ENCODE results near the gene ACOXL. TPM values are rescaled to one million over a fixed set of nuclear protein-coding genes. Genes with fewer than 3 reads are reported as not detected.

The ACOXL gene
- total RNA-seq, 2 experiments from 2014 or later = not detected

GRCh38 chr2:110712737-110713136, 19.6 kb upstream of the ACOXL start:
- DNase-seq = no peak
- Mint-ChIP-seq H3K27ac (no peak overlapping the region), H3K36me3 (no peaks in the 10 kb centered on the region), H3K27me3 (peaks cover 62% of the 10 kb centered on the region), H3K9me3 (no peaks in the 10 kb centered on the region), H3K4me1 (peaks cover 3% of the 10 kb centered on the region), H3K4me3 (no peak overlapping the region)
- no peak for ATAC-seq (ENCODE audit: low read depth)
- POLR2A ChIA-PET = no interaction called here

DNA sequence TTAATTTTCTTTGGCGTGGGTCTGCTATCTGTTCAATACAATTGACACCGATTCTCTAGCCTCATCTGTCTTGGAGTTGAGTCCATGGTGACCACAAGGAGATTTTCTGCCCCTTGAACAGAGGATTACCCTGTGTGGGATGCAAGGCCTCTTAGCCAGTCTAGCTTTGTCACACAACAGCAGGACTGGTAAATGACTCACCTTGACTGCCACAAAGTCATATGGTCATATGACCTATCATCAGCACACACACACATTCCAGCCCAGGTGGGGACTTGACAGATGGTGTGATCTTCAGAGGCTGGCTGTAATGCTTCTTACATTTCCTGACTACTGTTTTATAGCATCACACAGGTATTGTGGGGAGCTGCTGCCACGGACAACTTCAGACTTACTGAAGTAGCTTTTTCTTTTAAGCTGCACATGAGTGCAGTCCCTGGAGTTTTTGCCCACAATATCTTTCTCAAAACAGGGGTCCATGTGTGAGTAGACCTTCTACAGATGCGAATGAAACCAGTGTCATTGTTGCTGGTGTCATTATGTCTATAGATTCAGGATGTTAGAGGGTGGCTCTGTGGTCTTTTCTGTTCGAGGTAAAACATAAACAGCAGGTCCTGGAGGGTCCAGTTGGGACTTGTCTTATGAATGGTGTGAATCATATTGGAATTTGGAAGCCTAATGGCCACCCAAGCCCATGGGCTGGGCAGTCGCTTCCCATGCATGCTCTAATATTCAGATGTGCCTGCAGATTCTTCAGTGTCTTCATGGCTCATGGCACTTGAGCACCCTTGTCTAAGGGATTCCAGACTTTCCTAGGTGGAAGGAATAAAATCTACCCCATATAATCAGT, 18.6 kb upstream of the ACOXL start:
- Mint-ChIP-seq H3K36me3 (no peaks in the 10 kb centered on the region), H3K27ac (no peak overlapping the region), H3K9me3 (no peaks in the 10 kb centered on the region), H3K4me3 (no peak overlapping the region), H3K4me1 (peaks cover 3% of the 10 kb centered on the region), H3K27me3 (peaks cover 60% of the 10 kb centered on the region)
- ATAC-seq (ENCODE audit: low read depth) (no peak), DNase-seq (no peak)
- POLR2A ChIA-PET = no interaction called here

GRCh38 chr2:110714452-110715224, 17.7 kb upstream of the ACOXL start:
- H3K9me3 Mint-ChIP-seq = no peaks in the 10 kb centered on the region
- H3K4me3 Mint-ChIP-seq = no peak overlapping the region
- no peak for ATAC-seq (ENCODE audit: low read depth)
- H3K36me3 Mint-ChIP-seq = no peaks in the 10 kb centered on the region
- DNase-seq = no peak
- peaks cover 60% of the 10 kb centered on the region for H3K27me3 Mint-ChIP-seq
- no peak overlapping the region for H3K27ac Mint-ChIP-seq
- H3K4me1 Mint-ChIP-seq = peaks cover 3% of the 10 kb centered on the region
- POLR2A ChIA-PET = no interaction called here

GRCh38 chr2:110716959-110717645, 15.3 kb upstream of the ACOXL start:
- no peak for ATAC-seq (ENCODE audit: low read depth)
- no peak overlapping the region for H3K4me3 Mint-ChIP-seq
- H3K4me1 Mint-ChIP-seq = peaks cover 3% of the 10 kb centered on the region
- POLR2A ChIA-PET = no interaction called here
- H3K9me3 Mint-ChIP-seq = no peaks in the 10 kb centered on the region
- DNase-seq = no peak
- H3K36me3 Mint-ChIP-seq = peaks cover 1% of the 10 kb centered on the region
- H3K27ac Mint-ChIP-seq = no peak overlapping the region
- H3K27me3 Mint-ChIP-seq = peaks cover 55% of the 10 kb centered on the region

DNA sequence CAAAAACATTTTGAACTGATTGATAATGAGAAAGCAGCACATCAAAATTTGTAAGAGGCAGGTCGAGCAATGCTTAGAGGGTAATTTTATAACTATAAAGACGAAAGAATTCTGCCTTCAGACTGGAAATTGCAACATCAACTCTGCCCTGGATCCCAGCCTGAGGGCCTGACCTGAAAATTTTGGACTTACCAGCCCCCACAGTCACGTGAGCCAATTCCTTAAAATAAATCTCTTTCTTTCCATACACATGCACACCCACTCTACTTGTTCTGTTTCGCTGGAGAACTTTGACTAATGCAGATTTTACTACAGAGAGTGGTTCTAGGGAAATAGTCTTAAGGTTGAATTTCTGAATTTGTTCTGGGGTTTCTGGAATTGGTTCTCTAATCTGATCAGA, 14.6 kb upstream of the ACOXL start:
- peaks cover 1% of the 10 kb centered on the region for H3K36me3 Mint-ChIP-seq
- no peak overlapping the region for H3K4me3 Mint-ChIP-seq
- ATAC-seq (ENCODE audit: low read depth) (no peak), DNase-seq (no peak)
- POLR2A ChIA-PET = no interaction called here
- H3K27me3 Mint-ChIP-seq = peaks cover 53% of the 10 kb centered on the region
- no peaks in the 10 kb centered on the region for H3K9me3 Mint-ChIP-seq
- H3K27ac Mint-ChIP-seq = no peak overlapping the region
- H3K4me1 Mint-ChIP-seq = peaks cover 3% of the 10 kb centered on the region

- peaks cover 1% of the 10 kb centered on the region for H3K36me3 Mint-ChIP-seq
- H3K4me1 Mint-ChIP-seq = peaks cover 3% of the 10 kb centered on the region
- no peak overlapping the region for H3K4me3 Mint-ChIP-seq
- H3K27ac Mint-ChIP-seq = no peak overlapping the region
- H3K27me3 Mint-ChIP-seq = peaks cover 46% of the 10 kb centered on the region
- POLR2A ChIA-PET = no interaction called here
- ATAC-seq (ENCODE audit: low read depth) = no peak
- no peak for DNase-seq
- H3K9me3 Mint-ChIP-seq = no peaks in the 10 kb centered on the region
These were observed 14.0 kb upstream of the ACOXL start for GRCh38 chr2:110718382-110718781.

GRCh38 chr2:110718990-110719389, 13.4 kb upstream of the ACOXL start:
- H3K27ac Mint-ChIP-seq = no peak overlapping the region
- H3K27me3 Mint-ChIP-seq = peaks cover 43% of the 10 kb centered on the region
- peaks cover 4% of the 10 kb centered on the region for H3K4me1 Mint-ChIP-seq
- DNase-seq (no peak), ATAC-seq (ENCODE audit: low read depth) (no peak)
- peaks cover 1% of the 10 kb centered on the region for H3K36me3 Mint-ChIP-seq
- H3K9me3 Mint-ChIP-seq = no peaks in the 10 kb centered on the region
- no peak overlapping the region for H3K4me3 Mint-ChIP-seq
- POLR2A ChIA-PET = no interaction called here

- no peak for ATAC-seq (ENCODE audit: low read depth)
- Mint-ChIP-seq H3K27ac (no peak overlapping the region), H3K4me3 (no peak overlapping the region), H3K36me3 (peaks cover 1% of the 10 kb centered on the region), H3K4me1 (peaks cover 4% of the 10 kb centered on the region), H3K9me3 (no peaks in the 10 kb centered on the region), H3K27me3 (peaks cover 37% of the 10 kb centered on the region)
- POLR2A ChIA-PET = no interaction called here
- DNase-seq = no peak
These were observed 11.8 kb upstream of the ACOXL start for GRCh38 chr2:110720547-110720946.

GRCh38 chr2:110724820-110725219, 7.6 kb upstream of the ACOXL start:
- POLR2A ChIA-PET = no interaction called here
- Mint-ChIP-seq H3K27ac (no peak overlapping the region), H3K9me3 (no peaks in the 10 kb centered on the region), H3K4me3 (no peak overlapping the region), H3K36me3 (peaks cover 1% of the 10 kb centered on the region), H3K27me3 (peaks cover 20% of the 10 kb centered on the region), H3K4me1 (peaks cover 4% of the 10 kb centered on the region)
- ATAC-seq (ENCODE audit: low read depth) (no peak), DNase-seq (no peak)

- Mint-ChIP-seq H3K36me3 (peaks cover 1% of the 10 kb centered on the region), H3K4me3 (no peak overlapping the region), H3K4me1 (peaks cover 4% of the 10 kb centered on the region), H3K27ac (no peak overlapping the region), H3K27me3 (peaks cover 24% of the 10 kb centered on the region), H3K9me3 (no peaks in the 10 kb centered on the region)
- POLR2A ChIA-PET = no interaction called here
- ATAC-seq (ENCODE audit: low read depth) = no peak
- no peak for DNase-seq
These were observed 7.0 kb upstream of the ACOXL start for GRCh38 chr2:110725370-110725769.

DNA sequence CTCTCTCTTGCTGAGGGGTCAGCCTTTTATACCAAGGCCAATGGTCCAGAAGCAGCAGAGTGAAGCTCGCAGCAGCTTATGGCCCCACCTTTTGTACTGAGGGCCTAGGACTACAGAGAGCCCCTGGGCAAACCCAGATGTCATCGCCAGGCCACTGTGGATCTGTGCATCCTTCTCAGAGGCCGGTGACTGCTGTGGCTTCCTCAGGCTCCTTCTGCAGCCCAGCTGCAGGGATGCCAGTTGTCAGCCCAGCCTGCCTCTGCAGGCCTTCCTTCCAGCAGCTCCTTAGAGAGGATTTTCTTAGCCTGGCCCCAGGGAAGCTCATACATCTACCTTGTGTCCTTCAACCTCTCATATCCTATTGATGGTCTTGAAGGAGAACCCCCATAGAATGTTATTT, 6.5 kb upstream of the ACOXL start:
- DNase-seq (no peak), ATAC-seq (ENCODE audit: low read depth) (no peak)
- Mint-ChIP-seq H3K4me1 (peaks cover 4% of the 10 kb centered on the region), H3K27me3 (peaks cover 29% of the 10 kb centered on the region), H3K36me3 (peaks cover 1% of the 10 kb centered on the region), H3K4me3 (no peak overlapping the region), H3K27ac (no peak overlapping the region), H3K9me3 (no peaks in the 10 kb centered on the region)
- POLR2A ChIA-PET = no interaction called here

DNA sequence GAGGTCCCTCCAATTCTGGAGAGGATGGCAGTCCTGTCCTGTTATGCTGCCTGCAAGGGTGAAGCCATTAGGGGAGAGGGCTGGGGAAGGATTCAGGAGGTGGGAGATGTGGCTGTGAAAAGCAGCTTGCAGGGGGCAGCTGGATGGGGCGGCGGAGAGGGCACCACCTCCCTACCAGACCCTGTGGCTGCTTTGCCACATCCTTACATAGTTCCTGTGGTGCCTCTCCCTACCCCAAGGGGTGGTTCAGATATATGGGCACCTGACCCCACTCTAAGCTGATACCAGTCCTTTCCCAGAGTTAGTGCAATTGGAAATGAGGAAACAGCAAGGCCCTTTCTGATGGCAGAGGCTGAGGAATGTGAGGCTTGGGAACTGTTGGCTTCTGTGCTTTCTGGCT, 6.1 kb upstream of the ACOXL start:
- POLR2A ChIA-PET = no interaction called here
- Mint-ChIP-seq H3K36me3 (no peaks in the 10 kb centered on the region), H3K9me3 (no peaks in the 10 kb centered on the region), H3K4me3 (no peak overlapping the region), H3K27ac (no peak overlapping the region), H3K27me3 (peaks cover 34% of the 10 kb centered on the region), H3K4me1 (peaks cover 4% of the 10 kb centered on the region)
- ATAC-seq (ENCODE audit: low read depth) = no peak
- no peak for DNase-seq

DNA sequence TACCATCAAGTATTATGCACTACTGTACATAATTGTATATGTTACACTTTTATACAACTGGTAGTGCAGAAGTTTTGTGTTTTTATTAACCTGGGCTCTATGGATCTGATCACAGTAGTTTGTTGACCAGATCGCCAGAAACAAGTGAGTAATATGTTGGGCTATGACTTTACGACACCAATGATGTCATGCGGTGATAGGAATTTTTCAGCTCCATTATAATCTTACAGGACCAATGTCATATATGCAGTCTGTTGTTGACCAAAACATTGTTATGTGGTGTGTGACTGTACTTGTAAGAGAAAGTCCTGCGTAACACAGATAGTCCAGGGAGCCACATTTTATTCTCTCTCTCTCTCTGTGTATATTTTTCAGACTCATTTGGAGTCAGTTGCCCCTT, 4.5 kb upstream of the ACOXL start:
- Mint-ChIP-seq H3K36me3 (no peaks in the 10 kb centered on the region), H3K27ac (no peak overlapping the region), H3K27me3 (peaks cover 45% of the 10 kb centered on the region), H3K4me3 (no peak overlapping the region), H3K9me3 (no peaks in the 10 kb centered on the region), H3K4me1 (peaks cover 8% of the 10 kb centered on the region)
- POLR2A ChIA-PET = no interaction called here
- DNase-seq (no peak), ATAC-seq (ENCODE audit: low read depth) (no peak)

- DNase-seq = no peak
- Mint-ChIP-seq H3K4me3 (no peak overlapping the region), H3K27ac (no peak overlapping the region), H3K9me3 (no peaks in the 10 kb centered on the region), H3K27me3 (peaks cover 53% of the 10 kb centered on the region), H3K36me3 (no peaks in the 10 kb centered on the region), H3K4me1 (peaks cover 10% of the 10 kb centered on the region)
- POLR2A ChIA-PET = no interaction called here
- ATAC-seq (ENCODE audit: low read depth) = no peak
These were observed 3.3 kb upstream of the ACOXL start for GRCh38 chr2:110729106-110729505.

Data from activated naive CD8-positive, alpha-beta T cell treated with anti-CD3 and anti-CD28 coated beads, Interleukin-2, amount 10 ng/mL, durations not matched to agents 7 days and 5 days (primary cell).